ENCODE measurements around the gene INPP4B.

- no peak for TF ChIP-seq CTCF (IDR thresholded peaks at IDR 0.05)
- TF ChIP-seq POLR2A (IDR thresholded peaks at IDR 0.05): no peak
These were observed 645.1 kb downstream of the INPP4B start for GRCh38 chr4:142201041-142201440.

All from Peyer's patch (tissue), 4 donors.